Panc1 (cell line): ENCODE results near the gene RAMP1. TPM values are rescaled to one million over a fixed set of nuclear protein-coding genes. Genes with fewer than 3 reads are reported as not detected.

Experiments used
- ATAC-seq: fragments of 200-7000 bp; cut with Tn5 transposase; 2 replicates; pipeline ENCODE4 v1.9.1; 2020; ENCODE audit warnings: mild to moderate bottlenecking, moderate library complexity
- BruUV-seq: library from RNA; stranded (reverse); fragments of 400-500 nt; replicated peaks from 2 replicates; lab custom pipeline; 2021; lab: Mats Ljungman, UMichigan
- CTCF ChIA-PET: fragments of 300-600 bp; sonication (Branson Sonifier 250); formaldehyde crosslinking; loops from one replicate; lab custom pipeline; 2022; ENCODE audit warnings: antibody characterized with exemption; lab: Charles Lee
- POLR2A ChIA-PET: fragments of 300-600 bp; sonication (Branson Sonifier 250); formaldehyde crosslinking; loops from one replicate; lab custom pipeline; 2022; ENCODE audit warnings: antibody characterized with exemption; lab: Charles Lee
- DNase-seq: peaks from one replicate; pipeline ENCODE4 v3.0.0-alpha.2; 2010; ENCODE audit warnings: low read depth, low spot score
- H3K27ac ChIP-seq: 2 replicates; pipeline ENCODE4 v1.5.1; 2011; ENCODE audit warnings: mild to moderate bottlenecking, low read length, inconsistent platforms
- H3K27me3 ChIP-seq: fragments of 200-500 bp; sonication (Bioruptor generic); 2 replicates; pipeline ENCODE4 v1.6.0; 2014; ENCODE audit warnings: low read length, inconsistent platforms; ENCODE audit not compliant: control insufficient read depth, insufficient read depth
- H3K36me3 ChIP-seq: fragments of 200-500 bp; sonication (Bioruptor generic); 2 replicates; pipeline ENCODE4 v1.5.1; 2014; ENCODE audit warnings: inconsistent platforms, mild to moderate bottlenecking, low read length, moderate library complexity; ENCODE audit not compliant: control insufficient read depth, insufficient read depth
- H3K4me1 ChIP-seq: 2 replicates; pipeline ENCODE4 v1.5.1; 2011; ENCODE audit warnings: inconsistent platforms, mild to moderate bottlenecking, low read length, moderate library complexity; ENCODE audit not compliant: control insufficient read depth, insufficient read depth
- H3K4me3 ChIP-seq, 2 experiments: 2 replicates each; pipeline ENCODE4 v1.5.1; 2011 to 2012; ENCODE audit warnings: low read depth in 2 of 2, low read length in 2 of 2, mild to moderate bottlenecking in 2 of 2, inconsistent platforms in 1 of 2, moderate library complexity in 1 of 2
- H3K9me3 ChIP-seq: fragments of 200-500 bp; sonication (Bioruptor generic); 2 replicates; pipeline ENCODE4 v1.5.1; 2014; ENCODE audit warnings: low read depth, mild to moderate bottlenecking, inconsistent platforms, low read length, moderate library complexity; ENCODE audit not compliant: control insufficient read depth, insufficient read depth
- CTCF ChIP-seq: fragments of 450-650 bp; IDR thresholded peaks from 2 replicates; pipeline ENCODE4 v1.5.1; 2017; ENCODE audit warnings: mild to moderate bottlenecking
- POLR2AphosphoS5 ChIP-seq: IDR thresholded peaks from 2 replicates; pipeline ENCODE4 v1.6.1; 2012; ENCODE audit warnings: mild to moderate bottlenecking, low read depth, low read length, moderate library complexity
- REST ChIP-seq, 2 experiments: IDR thresholded peaks; 2 replicates each; pipeline ENCODE4 v1.6.1; 2011 to 2012; ENCODE audit warnings: low read depth in 2 of 2, control low read depth in 1 of 2, low read length in 1 of 2, mild to moderate bottlenecking in 1 of 2, moderate library complexity in 1 of 2; ENCODE audit not compliant: insufficient read depth in 1 of 2
- SIN3A ChIP-seq: IDR thresholded peaks from 2 replicates; pipeline ENCODE4 v1.6.1; 2012; ENCODE audit warnings: low read depth, mild to moderate bottlenecking, low read length, moderate library complexity, borderline replicate concordance; ENCODE audit not compliant: insufficient read depth
- TCF7L2 ChIP-seq: IDR thresholded peaks from 2 replicates; pipeline ENCODE4 v1.6.1; 2011; ENCODE audit warnings: mild to moderate bottlenecking, low read depth, low read length, inconsistent platforms
- in situ Hi-C: cut with HindIII; loops from 2 replicates; pipeline ENCODE4 v1.10.0; 2016; ENCODE audit warnings: low sequenced_read_pairs, low pct_unique_long_range_greater_than_20kb
- intact Hi-C: fragments of 100-400 bp; cut with micrococcal nuclease; formaldehyde crosslinking; loops from one replicate; pipeline ENCODE4 v1.10.0; 2022; ENCODE audit not compliant: unreplicated experiment
- total RNA-seq: library from RNA; stranded (reverse); gene quantifications from one replicate; pipeline ENCODE4 v1.2.1, GENCODE V29; 2021; ENCODE audit not compliant: unreplicated experiment

Gene RAMP1
- total RNA-seq, 1 experiment from 2014 or later, result 17.6 TPM

- Histone ChIP-seq H3K27ac (no peak overlapping the region), H3K36me3 (no peaks in the 10 kb centered on the region; the same call in 1 of the 2 replicates), H3K27me3 (no peaks in the 10 kb centered on the region; the same call in 1 of the 2 replicates), H3K4me3 (no peak overlapping the region), H3K4me1 (no peaks in the 10 kb centered on the region), H3K9me3 (no peaks in the 10 kb centered on the region)
- BruUV-seq, result no TSS peak
- in situ Hi-C loops, result no loop called here
- no peak for ATAC-seq
- TF ChIP-seq POLR2AphosphoS5 (no peak), REST (IDR thresholded peaks at IDR 0.05; ENCODE audit: insufficient read depth in 1 of 2, low read depth in 2 of 2, low read length in 1 of 2) (no peak), SIN3A (no peak), CTCF (no peak)
- CTCF ChIA-PET, result no interaction called here
- no peak for DNase-seq
- POLR2A ChIA-PET, result no interaction called here
- intact Hi-C loops, result no loop called here
Observed at GRCh38 chr2:237819231-237819630, 40.2 kb upstream of the RAMP1 start.

GRCh38 chr2:237820421-237820820 is 39.0 kb upstream of the RAMP1 start:
- Histone ChIP-seq H3K27ac (no peak overlapping the region), H3K4me3 (no peak overlapping the region), H3K9me3 (no peaks in the 10 kb centered on the region), H3K4me1 (no peaks in the 10 kb centered on the region), H3K36me3 (no peaks in the 10 kb centered on the region; the same call in 1 of the 2 replicates), H3K27me3 (no peaks in the 10 kb centered on the region; the same call in 1 of the 2 replicates)
- CTCF ChIA-PET, result no interaction called here
- BruUV-seq, result no TSS peak
- no peak for DNase-seq
- ATAC-seq, result no peak
- TF ChIP-seq SIN3A (no peak), REST (IDR thresholded peaks at IDR 0.05; ENCODE audit: insufficient read depth in 1 of 2, low read depth in 2 of 2, low read length in 1 of 2) (no peak), POLR2AphosphoS5 (no peak), CTCF (no peak), TCF7L2 (no peak)
- POLR2A ChIA-PET, result no interaction called here
- in situ Hi-C loops (no loop called here), intact Hi-C loops (no loop called here)
